D341Med (cell line): ENCODE measurements around the gene ATP6V0B.

ENCODE experiments used
- DNase-seq: peaks from one replicate; pipeline ENCODE4 v3.0.0; 2012; ENCODE audit warnings: low spot score

The ATP6V0B gene

DNA sequence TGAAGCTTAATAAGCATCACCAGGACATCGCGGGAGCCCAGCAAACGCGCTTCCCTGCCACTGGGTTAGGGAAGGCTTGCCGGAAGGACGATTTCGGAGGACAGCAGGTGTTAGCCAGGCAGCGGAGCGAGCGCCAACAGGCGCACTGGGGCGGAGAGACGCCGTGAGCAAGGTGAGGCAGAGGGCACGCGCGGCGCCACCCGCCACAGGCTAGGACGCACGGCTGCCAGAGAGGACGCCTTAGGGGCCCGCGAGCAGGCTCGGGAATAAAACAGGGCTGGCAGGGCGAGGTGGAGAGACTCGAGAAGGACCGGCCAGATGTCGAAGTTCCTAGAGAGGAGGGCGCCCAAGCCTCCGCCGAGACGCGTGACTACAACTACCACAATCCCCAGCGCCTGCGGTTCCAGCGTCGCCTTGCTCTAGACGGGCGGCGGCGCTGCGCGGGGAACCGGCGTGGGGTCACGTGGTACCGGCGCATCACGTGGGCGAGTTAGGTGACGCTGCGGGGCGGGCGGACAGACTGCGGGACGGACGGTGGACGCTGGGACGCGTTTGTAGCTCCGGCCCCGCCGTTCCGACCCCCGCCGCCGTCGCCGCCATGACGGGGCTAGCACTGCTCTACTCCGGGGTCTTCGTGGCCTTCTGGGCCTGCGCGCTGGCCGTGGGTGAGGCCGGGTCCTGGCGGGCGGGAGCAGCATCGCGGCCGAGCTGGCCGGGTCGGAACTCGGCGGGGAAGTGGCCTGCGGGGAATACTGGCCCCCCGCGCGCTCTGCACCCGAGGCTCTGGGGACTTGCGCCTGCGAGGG is at the start of gene ATP6V0B:
Gene ATP6V0B, plus strand, starts transcription at position 518 of the 806 bp plus-strand sequence. Its CDS starts 81 bp downstream, at position 599.
- peak; percentile 93 for DNase-seq

DNA sequence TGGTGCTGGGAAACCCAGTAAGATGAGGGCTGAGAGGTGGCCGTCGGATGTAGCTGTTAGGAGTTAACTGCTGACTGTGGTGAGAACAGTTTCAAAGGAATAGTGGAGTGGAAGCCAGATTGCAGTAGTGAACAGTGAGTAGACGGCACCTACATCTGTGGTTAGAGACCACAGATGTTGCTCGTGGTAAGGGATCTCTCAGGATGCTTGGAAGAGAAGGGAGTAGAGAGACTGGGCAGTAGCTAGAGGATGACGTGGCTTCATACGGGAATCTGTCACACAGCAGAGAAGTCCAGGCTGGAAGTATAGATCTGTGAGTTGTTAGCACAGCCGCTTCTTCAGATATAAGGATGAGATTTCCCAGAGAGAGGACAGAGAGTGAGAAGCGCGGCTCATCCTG is 48.9 kb upstream of the ATP6V0B start:
- no peak for DNase-seq

DNA sequence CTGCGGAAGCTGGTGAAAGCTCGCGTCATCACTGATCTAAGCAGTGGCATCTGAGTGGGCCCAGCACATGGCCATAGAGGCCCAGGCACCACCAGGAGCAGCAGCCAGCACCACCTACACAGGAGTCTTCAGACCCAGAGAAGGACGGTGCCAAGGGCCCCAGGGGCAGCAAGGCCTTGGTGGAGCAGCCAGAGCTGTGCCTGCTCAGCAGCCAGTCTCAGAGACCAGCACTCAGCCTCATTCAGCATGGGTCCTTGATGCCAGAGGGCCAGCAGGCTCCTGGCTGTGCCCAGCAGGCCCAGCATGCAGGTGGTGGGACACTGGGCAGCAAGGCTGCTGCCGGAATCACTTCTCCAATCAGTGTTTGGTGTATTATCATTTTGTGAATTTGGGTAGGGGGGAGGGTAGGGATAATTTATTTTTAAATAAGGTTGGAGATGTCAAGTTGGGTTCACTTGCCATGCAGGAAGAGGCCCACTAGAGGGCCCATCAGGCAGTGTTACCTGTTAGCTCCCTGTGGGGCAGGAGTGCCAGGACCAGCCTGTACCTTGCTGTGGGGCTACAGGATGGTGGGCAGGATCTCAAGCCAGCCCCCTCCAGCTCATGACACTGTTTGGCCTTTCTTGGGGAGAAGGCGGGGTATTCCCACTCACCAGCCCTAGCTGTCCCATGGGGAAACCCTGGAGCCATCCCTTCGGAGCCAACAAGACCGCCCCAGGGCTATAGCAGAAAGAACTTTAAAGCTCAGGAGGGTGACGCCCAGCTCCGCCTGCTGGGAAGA is 44.4 kb upstream of the ATP6V0B start:
- DNase-seq: peak; percentile 57

DNA sequence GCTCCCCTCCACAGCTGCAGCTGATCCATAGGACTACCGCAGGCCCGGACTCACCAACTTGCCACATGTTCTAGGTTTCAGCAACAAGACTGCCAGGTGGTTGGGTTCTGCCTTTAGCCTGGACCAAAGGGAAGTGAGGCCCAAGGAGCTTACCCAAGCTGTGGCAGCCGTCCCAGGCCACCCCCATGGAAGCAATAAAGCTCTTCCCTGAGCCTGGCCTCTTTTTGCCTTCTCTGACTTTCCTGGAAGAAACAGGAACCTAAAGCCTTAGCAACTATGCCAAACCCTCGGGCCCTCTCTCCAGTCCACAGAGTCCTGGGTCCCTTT is 43.8 kb upstream of the ATP6V0B start:
- no peak for DNase-seq

DNA sequence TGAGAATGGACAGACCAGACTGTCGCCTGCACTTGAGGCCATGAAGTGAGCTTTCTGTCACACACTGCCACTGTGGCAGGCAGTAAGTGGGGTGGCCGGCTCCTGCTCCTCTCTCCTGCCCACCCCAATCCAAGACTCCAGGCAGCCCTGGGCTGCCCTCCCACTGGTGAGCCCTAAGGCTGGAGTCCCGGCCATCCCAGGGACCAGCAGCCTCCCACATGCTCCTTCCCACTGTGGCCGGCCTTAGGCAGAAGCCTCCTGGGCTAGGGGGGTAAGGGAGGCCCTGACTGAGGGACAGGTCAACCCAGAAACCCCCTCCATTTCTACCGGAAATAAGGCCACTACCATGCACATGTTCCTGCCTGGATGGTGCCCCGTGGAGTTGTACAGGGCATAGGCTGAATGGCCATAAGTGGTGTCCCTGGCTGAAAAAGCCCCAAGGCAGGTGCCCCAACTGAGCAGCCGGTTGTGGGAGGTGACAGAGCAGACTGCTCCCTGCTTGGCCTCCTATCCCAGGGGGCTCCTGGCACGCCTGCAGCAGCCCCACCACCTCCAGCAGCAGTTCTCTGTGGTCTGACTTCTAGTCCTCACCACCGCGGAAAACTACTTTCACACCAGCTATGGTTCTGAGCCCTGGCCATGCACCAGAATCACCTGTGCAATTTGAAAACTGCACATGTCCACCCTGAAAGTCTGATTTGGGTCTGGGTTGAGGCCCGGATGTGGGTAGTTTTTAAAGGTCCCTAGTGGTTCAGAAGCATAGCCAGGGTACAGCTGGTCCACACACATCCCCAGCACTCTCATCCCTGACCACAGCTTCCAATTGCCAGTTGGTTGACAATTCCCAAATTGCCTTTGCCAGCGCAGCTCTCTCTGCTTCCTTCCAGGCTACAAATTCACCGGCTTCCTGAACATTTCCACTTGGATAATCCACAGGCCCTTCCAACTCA is 42.8 kb upstream of the ATP6V0B start:
- DNase-seq: no peak

DNA sequence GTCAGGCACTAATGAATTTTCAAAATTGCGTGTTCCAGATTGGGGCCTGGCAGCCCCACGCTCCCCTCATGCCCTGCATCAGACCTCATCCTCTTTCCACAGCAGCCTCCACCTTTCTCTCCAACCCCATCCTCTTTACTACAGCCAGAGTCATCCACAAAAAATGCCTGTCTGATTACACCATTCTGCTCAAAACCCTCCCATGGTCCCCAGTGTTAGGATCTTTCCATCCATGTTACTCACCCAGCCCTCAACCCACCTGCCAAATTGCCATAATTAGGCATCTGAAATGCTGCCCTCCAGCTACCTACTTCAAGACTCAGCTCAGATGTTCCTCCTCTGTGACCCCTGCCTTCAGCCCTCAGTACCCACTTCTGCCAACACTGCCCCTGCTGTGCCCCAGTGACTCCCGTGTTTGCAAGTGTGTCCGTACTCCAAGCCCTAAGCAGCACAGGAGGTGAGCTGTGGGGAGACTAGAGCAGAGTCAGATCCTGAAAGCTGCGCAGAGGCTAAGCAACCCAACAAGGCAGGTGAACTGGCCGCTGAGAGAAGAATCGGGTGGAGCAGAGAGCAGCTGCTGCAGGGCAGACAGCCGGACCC is 41.9 kb upstream of the ATP6V0B start:
- DNase-seq: no peak

DNA sequence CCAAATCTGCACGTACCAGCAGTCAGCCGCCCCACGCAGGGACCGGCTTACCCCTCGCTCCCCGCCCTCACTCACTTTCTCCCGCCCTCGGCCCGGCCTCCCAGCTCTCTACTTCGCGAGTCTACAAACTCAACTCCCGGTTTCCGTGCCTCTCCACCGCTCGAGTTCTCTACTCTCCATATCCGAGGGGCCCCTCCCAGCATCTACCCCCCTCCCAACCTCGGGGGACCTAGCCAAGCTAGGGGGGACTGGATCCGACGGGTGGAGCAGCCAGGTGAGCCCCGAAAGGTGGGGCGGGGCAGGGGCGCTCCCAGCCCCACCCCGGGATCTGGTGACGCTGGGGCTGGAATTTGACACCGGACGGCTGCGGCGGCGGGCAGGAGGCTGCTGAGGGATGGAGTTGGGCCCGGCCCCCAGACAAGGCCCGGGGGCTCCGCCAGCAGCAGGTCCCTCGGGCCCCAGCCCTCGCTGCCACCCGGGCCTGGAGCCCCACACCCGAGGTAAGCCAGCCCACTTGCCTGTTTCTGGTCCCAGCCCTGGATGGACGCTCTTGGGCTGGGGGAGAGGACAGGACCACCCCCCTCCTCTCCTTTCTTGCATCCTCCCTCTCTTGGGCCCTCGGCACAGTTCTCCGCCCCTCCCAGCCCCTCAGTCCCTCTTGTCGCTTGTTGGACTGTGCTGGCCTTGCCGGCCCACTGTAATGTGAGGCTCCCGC is 41.2 kb upstream of the ATP6V0B start, which contains the start of gene ARTN:
Gene ARTN, plus strand, starts transcription at position 416 of the 715 bp plus-strand sequence. CDS start 1,856 bp downstream, outside the sequence.
- DNase-seq: no peak

DNA sequence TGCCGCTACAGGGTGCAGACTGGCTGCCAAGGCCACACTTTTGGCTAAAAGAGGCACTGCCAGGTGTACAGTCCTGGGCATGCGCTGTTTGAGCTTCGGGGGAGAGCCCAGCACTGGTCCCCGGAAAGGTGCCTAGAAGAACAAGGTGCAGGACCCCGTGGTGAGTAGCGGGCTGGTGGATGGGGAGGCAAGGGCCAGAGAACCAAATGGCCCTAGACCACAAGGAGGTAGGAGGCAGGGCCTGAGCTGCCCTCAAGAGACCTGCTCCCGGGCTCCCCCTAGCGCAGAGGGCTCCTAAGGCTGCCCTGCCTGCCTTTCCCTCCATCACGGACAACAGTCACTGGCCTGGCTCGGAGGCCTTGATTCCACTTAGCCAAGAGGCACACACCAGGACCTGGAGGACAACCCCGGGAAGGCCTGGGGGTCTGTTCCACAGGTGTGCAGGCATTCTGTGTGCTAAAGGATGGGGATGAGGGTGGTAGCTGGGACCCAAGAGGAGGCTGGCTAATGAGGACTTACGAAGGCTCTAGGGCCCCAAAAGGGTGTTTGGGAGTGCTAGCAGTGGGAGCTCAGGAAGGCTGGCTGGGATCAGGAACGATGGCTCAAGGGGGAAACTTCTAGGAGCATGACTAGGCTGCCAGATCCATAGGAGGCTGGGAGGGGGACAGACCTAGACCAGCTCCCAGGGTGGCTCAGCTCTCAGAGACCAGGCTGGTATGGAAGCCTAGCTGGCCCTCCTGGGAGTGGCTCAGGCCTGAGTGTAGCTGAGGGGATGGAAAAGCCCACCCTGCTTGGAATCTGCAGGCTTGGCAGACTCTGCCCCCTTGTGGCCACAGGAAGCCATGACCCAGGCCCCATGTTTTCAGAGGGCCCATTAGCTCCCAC is 40.4 kb upstream of the ATP6V0B start:
- peak; percentile 84 for DNase-seq

DNA sequence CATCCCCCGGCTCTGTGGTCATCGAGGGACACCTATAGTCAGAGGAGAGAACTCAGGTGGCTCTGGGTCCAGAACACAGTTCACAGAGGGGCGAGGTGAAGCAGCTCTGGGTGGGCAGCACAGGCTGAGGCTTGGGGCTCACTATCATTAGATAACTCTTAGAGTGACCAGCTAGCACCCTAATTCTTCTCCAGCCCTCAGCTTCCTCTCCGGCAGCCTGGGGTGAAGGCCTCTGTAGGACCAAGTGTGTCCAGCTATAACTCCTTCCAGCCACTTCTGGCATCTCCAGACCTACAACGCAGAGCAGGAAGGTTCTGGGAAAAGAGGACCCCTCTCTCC is 39.8 kb upstream of the ATP6V0B start:
- no peak for DNase-seq

DNA sequence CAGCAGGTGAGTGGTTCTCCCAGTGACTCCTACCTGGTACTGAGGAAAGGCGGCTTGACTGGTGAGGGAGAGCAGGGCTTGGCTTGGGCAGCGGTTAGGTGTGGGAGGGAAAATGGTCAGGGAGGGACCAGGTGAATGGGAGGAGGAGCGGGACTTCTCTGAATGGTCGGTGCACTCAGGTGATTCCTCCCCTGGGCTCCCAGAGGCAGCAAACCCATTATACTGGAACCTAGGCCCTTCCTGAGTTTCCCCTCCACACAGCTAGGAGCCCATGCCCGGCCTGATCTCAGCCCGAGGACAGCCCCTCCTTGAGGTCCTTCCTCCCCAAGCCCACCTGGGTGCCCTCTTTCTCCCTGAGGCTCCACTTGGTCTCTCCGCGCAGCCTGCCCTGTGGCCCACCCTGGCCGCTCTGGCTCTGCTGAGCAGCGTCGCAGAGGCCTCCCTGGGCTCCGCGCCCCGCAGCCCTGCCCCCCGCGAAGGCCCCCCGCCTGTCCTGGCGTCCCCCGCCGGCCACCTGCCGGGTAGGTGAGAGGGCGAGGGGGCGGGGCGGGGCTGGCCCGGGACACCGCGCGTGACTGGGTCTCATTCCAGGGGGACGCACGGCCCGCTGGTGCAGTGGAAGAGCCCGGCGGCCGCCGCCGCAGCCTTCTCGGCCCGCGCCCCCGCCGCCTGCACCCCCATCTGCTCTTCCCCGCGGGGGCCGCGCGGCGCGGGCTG is 38.9 kb upstream of the ATP6V0B start:
- no peak for DNase-seq

DNA sequence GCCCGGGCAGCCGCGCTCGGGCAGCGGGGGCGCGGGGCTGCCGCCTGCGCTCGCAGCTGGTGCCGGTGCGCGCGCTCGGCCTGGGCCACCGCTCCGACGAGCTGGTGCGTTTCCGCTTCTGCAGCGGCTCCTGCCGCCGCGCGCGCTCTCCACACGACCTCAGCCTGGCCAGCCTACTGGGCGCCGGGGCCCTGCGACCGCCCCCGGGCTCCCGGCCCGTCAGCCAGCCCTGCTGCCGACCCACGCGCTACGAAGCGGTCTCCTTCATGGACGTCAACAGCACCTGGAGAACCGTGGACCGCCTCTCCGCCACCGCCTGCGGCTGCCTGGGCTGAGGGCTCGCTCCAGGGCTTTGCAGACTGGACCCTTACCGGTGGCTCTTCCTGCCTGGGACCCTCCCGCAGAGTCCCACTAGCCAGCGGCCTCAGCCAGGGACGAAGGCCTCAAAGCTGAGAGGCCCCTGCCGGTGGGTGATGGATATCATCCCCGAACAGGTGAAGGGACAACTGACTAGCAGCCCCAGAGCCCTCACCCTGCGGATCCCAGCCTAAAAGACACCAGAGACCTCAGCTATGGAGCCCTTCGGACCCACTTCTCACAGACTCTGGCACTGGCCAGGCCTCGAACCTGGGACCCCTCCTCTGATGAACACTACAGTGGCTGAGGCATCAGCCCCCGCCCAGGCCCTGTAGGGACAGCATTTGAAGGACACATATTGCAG is 38.2 kb upstream of the ATP6V0B start:
- no peak for DNase-seq

DNA sequence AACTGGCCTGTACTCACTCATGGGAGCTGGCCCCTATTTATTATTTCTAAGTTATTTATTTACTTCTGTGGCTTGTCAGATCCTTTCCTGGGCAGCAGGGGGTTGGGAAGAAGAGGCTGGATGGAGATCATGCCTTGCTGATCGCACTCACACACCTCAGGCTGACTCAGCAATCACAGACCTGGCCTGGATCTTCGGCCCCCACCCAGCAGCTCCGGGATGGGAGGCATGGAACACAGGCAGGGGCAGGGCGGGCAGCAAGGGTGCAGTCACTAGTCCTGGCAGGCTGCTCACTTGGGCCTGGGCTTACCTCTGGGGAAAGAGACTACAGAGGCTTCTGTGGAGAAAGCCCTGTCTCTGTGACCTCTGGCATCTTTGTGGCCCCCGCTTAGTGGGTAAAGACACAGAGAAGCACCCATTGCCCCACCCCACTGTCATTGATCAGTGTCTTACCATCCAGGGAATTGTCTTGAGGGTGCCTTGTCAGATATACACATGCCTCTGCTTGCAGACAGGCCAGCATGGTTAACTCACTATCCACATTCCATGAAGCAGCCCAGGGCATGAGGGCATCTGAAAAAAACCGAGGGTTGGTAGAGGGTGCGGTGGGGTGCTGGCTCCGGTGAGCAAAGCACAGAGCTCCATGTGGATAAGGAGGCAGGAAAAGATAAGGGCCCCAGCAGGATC is 37.4 kb upstream of the ATP6V0B start:
- no peak for DNase-seq

DNA sequence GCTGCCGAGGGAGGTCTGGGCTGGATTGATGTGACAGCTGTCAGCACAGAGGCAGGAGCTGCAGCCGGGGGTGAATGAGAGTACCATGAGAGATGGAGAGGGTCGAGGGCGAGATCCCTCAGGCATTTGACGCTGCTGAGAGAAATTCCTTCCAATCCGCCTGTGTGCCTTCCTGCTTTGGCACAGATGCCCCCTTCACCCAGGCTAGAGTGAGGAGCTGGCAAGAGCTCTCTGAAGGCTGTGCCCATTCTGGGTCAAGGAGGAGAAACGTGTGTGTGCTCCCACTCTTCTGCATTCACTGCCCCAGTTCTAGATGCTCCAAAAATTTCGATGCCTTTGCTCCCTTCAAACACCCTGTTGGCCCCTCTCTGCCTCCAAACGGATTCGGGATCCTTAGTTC is 36.4 kb upstream of the ATP6V0B start:
- DNase-seq: no peak

DNA sequence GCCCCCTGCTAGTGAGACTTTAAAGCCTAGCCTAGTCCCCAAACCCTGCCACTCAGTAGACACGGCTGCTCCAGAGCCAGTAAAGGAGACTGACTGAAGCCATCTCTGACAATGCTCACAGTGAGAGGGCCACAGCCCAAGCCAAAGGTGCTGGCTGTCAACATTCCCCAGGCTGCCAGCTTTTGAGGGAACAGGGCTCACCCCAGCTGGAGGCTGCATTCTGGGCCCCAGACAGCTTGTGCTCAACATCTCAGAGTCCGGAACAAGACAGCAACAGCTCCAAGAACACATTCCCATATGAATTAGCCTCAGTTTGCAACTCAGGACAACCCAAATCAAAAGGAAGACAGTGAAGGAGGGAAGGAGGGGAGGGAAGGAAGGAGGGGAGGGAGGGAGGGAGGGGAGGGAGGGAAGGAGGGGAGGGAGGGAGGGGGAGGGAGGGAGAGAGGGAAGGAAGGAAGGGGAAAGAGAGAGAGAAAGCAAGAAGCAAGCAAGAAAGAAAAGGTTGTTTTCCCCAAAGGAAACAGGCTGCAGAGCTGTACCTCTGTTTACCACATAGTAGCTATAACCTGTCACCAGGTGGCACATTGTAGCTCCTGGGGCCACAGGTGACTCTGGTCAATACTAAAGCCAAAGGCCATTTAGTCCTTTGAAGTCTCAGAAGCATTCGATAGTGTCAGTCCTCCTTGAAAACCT is 35.7 kb upstream of the ATP6V0B start:
- DNase-seq: no peak

DNA sequence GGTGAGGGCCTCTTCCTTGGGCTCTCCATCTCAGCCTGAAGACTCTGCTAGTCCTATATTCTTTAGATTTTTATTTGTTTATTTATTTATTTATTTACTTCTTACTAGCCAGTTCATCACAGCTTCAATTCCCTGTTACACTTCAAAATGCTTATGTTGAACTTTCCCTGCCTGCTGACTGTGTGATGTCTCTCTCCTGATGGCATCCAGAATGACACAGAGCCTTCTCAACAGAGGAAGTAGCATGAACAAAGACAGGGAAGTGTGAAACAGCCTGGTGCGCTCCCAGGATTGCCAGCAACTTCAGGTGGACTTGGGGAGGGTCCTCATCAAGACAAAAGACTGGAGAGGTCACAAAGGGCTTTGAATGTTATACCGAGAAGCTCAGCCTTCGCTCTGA is 32.3 kb upstream of the ATP6V0B start:
- DNase-seq: no peak

DNA sequence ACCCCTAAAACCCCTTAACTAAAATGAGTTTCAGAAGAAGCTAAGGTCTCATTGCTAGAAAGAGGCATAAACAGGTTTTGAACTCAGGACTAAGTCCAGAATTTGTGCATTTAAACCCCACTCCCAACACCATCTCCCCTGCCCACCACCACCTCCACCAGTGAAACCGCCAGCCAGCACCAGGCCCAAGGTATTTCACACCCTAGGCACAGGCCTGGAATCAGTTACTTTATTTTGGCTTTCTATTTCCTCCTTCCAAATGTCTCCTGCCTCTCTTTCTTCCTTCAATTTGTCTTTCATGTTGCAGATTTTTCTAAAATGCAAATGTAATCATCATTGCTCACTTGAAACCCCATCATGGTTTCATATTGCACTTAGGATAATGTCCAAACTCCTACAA is 29.9 kb upstream of the ATP6V0B start:
- DNase-seq: no peak

DNA sequence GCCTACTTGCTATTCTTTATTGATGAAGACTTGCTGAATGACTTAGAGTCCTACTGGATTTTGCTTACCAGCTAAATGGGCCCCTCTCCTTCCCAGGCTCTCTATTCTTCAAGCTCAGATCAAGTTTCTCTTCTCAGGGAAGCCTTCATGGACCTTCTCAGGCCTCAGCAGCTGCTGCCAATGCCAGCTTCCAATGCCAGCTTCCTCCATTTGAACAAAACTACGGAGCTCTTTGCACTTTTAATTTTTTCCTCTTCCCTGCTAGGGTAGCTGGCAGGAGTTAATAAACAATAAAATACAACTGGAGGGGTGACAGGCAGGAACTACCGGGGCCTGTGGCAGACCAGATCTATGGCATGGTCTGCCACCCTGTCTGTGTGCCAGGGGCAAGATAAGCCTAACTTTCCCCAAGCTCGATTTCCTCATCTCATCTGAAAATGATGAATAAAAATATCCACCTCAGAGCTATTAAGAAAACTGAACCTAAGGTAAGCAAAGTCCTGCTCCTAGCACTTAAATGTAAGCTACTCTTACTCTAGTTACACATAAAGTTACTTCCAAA is 29.0 kb upstream of the ATP6V0B start:
- no peak for DNase-seq
